Endodermal cell (in vitro differentiated cells): ENCODE data around the gene GYPC. TPM values are rescaled to one million over a fixed set of nuclear protein-coding genes. Genes with fewer than 3 reads are reported as not detected.

ENCODE experiments used
- DNase-seq: peaks from one replicate; pipeline ENCODE4 v3.0.0-alpha.2; 2017
- H3K27ac ChIP-seq: 2 replicates; pipeline ENCODE4 v1.5.1; 2013; ENCODE audit warnings: mild to moderate bottlenecking, low read depth, low read length, moderate library complexity
- H3K27me3 ChIP-seq: 2 replicates; pipeline ENCODE4 v1.6.1; 2013; ENCODE audit warnings: mild to moderate bottlenecking, low read length, moderate library complexity; ENCODE audit not compliant: insufficient read depth, control insufficient read depth, poor library complexity, severe bottlenecking
- H3K36me3 ChIP-seq: 2 replicates; pipeline ENCODE4 v1.7.0; 2013; ENCODE audit warnings: mild to moderate bottlenecking, low read length, moderate library complexity; ENCODE audit not compliant: control insufficient read depth, insufficient read depth
- H3K4me1 ChIP-seq: one replicate; pipeline ENCODE4 v1.7.0; 2013; ENCODE audit warnings: low read length; ENCODE audit not compliant: control insufficient read depth, insufficient read depth
- H3K4me3 ChIP-seq: 2 replicates; pipeline ENCODE4 v1.5.1; 2013; ENCODE audit warnings: mild to moderate bottlenecking, low read length, moderate library complexity
- H3K9ac ChIP-seq: 2 replicates; pipeline ENCODE4 v1.6.1; 2013; ENCODE audit warnings: mild to moderate bottlenecking, low read length, moderate library complexity; ENCODE audit not compliant: poor library complexity, severe bottlenecking; ENCODE audit errors: extremely low read depth
- H3K9me3 ChIP-seq: 2 replicates; pipeline ENCODE4 v1.6.1; 2013; ENCODE audit warnings: mild to moderate bottlenecking, low read length, moderate library complexity; ENCODE audit not compliant: control insufficient read depth
- H3K27ac Mint-ChIP-seq: 2 replicates; pipeline ENCODE4 v1.8.0; 2020; ENCODE audit warnings: mixed read lengths
- H3K27me3 Mint-ChIP-seq: 2 replicates; pipeline ENCODE4 v1.8.0; 2021; ENCODE audit warnings: mild to moderate bottlenecking, mixed read lengths; ENCODE audit not compliant: insufficient read depth
- H3K36me3 Mint-ChIP-seq: 2 replicates; pipeline ENCODE4 v1.8.0; 2020; ENCODE audit warnings: low read depth, mixed read lengths
- H3K4me1 Mint-ChIP-seq: 2 replicates; pipeline ENCODE4 v1.8.0; 2020; ENCODE audit warnings: mixed read lengths
- H3K4me3 Mint-ChIP-seq: 2 replicates; pipeline ENCODE4 v1.8.0; 2020; ENCODE audit warnings: mild to moderate bottlenecking, moderate library complexity, mixed read lengths
- H3K9me3 Mint-ChIP-seq: 2 replicates; pipeline ENCODE4 v1.8.0; 2020; ENCODE audit warnings: mild to moderate bottlenecking, mixed read lengths
- CTCF ChIP-seq: fragments of 200-600 bp; sonication (generic); conservative IDR thresholded peaks from 2 replicates; pipeline ENCODE4 v1.5.0; 2021; ENCODE audit warnings: antibody characterized with exemption, mild to moderate bottlenecking
- WGBS, 2 experiments: methylation state at CpG; one replicate each; pipeline versions ENCODE4 v1.1.5 to v1.1.7; 2013; ENCODE audit warnings: missing lambda C conversion rate in 2 of 2, mixed read lengths in 1 of 2; ENCODE audit not compliant: insufficient coverage in 1 of 2, insufficient read length in 1 of 2; 5-methylcytosine and 5-hydroxymethylcytosine counted together
- total RNA-seq, 2 donors: library from RNA; stranded (reverse); fragmentation: NEBNext Ultra II Directional in 1 of 2; extraction: Animal tissue kit (Norgen Biotek cat#: 25700) in 1 of 2; gene quantifications; 2 replicates in 1 of 2; 3 replicates in 1 of 2; pipeline ENCODE4 v1.2.1, GENCODE V29; 2021

GYPC gene
- total RNA-seq, 2 donors from 2014 or later, result 15.3 to 23.2 TPM

- 75 to 81% methylated on average over 4 of the region's 4 CpGs for WGBS, 2 experiments
- peaks cover 5% of the 10 kb centered on the region for H3K4me1 Mint-ChIP-seq
- no peak overlapping the region for H3K9ac ChIP-seq
- no peaks in the 10 kb centered on the region for H3K27me3 ChIP-seq
- H3K9me3 ChIP-seq, result no peaks in the 10 kb centered on the region
- no peaks in the 10 kb centered on the region for H3K36me3 ChIP-seq
- no peak overlapping the region for H3K27ac ChIP-seq
- H3K4me3 ChIP-seq, result no peak overlapping the region
- no peaks in the 10 kb centered on the region for H3K9me3 Mint-ChIP-seq
- DNase-seq, result peak; percentile 28
- H3K36me3 Mint-ChIP-seq, result no peaks in the 10 kb centered on the region
- H3K4me3 Mint-ChIP-seq, result no peak overlapping the region
- no peaks in the 10 kb centered on the region for H3K4me1 ChIP-seq
- no peak for TF ChIP-seq CTCF
- no peak overlapping the region for H3K27ac Mint-ChIP-seq
- no peaks in the 10 kb centered on the region for H3K27me3 Mint-ChIP-seq
Observed at GRCh38 chr2:126707941-126708340, 52.0 kb downstream of the GYPC start.

GRCh38 chr2:126714191-126714965 lies 58.4 kb downstream of the GYPC start:
- Histone ChIP-seq H3K4me1 (no peaks in the 10 kb centered on the region), H3K9me3 (no peaks in the 10 kb centered on the region), H3K4me3 (no peak overlapping the region), H3K27ac (no peak overlapping the region), H3K36me3 (no peaks in the 10 kb centered on the region), H3K9ac (no peak overlapping the region), H3K27me3 (no peaks in the 10 kb centered on the region)
- WGBS, 2 experiments, result 88 to 97% methylated on average over 5 to 6 of the region's 6 CpGs
- Mint-ChIP-seq H3K36me3 (no peaks in the 10 kb centered on the region), H3K9me3 (no peaks in the 10 kb centered on the region), H3K4me3 (no peak overlapping the region), H3K27me3 (peaks cover 9% of the 10 kb centered on the region), H3K4me1 (no peaks in the 10 kb centered on the region), H3K27ac (no peak overlapping the region)
- DNase-seq, result peak; percentile 36
- no peak for TF ChIP-seq CTCF

- Mint-ChIP-seq H3K9me3 (no peaks in the 10 kb centered on the region), H3K4me1 (no peaks in the 10 kb centered on the region), H3K27me3 (peaks cover 9% of the 10 kb centered on the region), H3K4me3 (no peak overlapping the region), H3K36me3 (no peaks in the 10 kb centered on the region), H3K27ac (no peak overlapping the region)
- H3K36me3 ChIP-seq, result no peaks in the 10 kb centered on the region
- no peak overlapping the region for H3K9ac ChIP-seq
- H3K9me3 ChIP-seq, result no peaks in the 10 kb centered on the region
- DNase-seq, result peak; percentile 13
- no peak overlapping the region for H3K4me3 ChIP-seq
- H3K4me1 ChIP-seq, result no peaks in the 10 kb centered on the region
- TF ChIP-seq CTCF, result no peak
- 86 to 87% methylated on average over 2 to 3 of the region's 3 CpGs for whole genome bisulfite sequencing, 2 experiments
- H3K27me3 ChIP-seq, result no peaks in the 10 kb centered on the region
- no peak overlapping the region for H3K27ac ChIP-seq
Observed at GRCh38 chr2:126715111-126715510, 59.2 kb downstream of the GYPC start.
